Tibial artery (tissue), 4 donors: ENCODE measurements around the gene MAST4.

Experiments
- DNase-seq, 2 donors: peaks; one replicate each; pipeline ENCODE4 v3.0.0-alpha.2; 2019
- H3K27ac ChIP-seq, 2 donors: fragments of 200-600 bp; sonication (generic) in 1 of 2; 1 replicate in 1 of 2; 2 replicates in 1 of 2; pipeline ENCODE4 v1.5.1; 2018 to 2019; ENCODE audit warnings: mild to moderate bottlenecking in 1 of 2
- H3K27me3 ChIP-seq, 2 donors: fragments of 200-600 bp; sonication (generic) in 1 of 2; one replicate each; pipeline versions ENCODE4 v1.5.1 to v1.6.0; 2016 to 2019
- H3K36me3 ChIP-seq, 3 donors: fragments of 200-600 bp; sonication (generic) in 2 of 3; one replicate each; pipeline ENCODE4 v1.5.1; 2016 to 2019; ENCODE audit warnings: mild to moderate bottlenecking in 2 of 3
- H3K4me1 ChIP-seq, 4 donors: fragments of 200-600 bp; sonication (generic) in 2 of 4; 1 replicate in 3 of 4; 2 replicates in 1 of 4; pipeline ENCODE4 v1.5.1; 2016 to 2019
- H3K4me3 ChIP-seq, 2 donors: fragments of 200-600 bp; sonication (generic) in 1 of 2; 1 replicate in 1 of 2; 2 replicates in 1 of 2; pipeline ENCODE4 v1.5.1; 2018 to 2019; ENCODE audit warnings: mild to moderate bottlenecking in 2 of 2
- H3K9me3 ChIP-seq, 3 donors: fragments of 200-600 bp; sonication (generic) in 1 of 3; one replicate each; pipeline ENCODE4 v1.5.1; 2016 to 2019
- intact Hi-C: fragments of 100-400 bp; cut with DNase I; formaldehyde crosslinking; loops from one replicate; pipeline ENCODE4 v1.15.0; 2023; ENCODE audit warnings: low total_unique reads
- TF ChIP-seq, protein P1 (sequence below), 2 experiments: fragments of 200-600 bp in 1 of 2; fragments of 450-650 bp in 1 of 2; IDR thresholded peaks; one replicate each; pipeline ENCODE4 v1.5.1; 2017 to 2019; ENCODE audit warnings: antibody characterized with exemption in 2 of 2, mild to moderate bottlenecking in 1 of 2, moderate library complexity in 1 of 2

MAST4 gene

DNA sequence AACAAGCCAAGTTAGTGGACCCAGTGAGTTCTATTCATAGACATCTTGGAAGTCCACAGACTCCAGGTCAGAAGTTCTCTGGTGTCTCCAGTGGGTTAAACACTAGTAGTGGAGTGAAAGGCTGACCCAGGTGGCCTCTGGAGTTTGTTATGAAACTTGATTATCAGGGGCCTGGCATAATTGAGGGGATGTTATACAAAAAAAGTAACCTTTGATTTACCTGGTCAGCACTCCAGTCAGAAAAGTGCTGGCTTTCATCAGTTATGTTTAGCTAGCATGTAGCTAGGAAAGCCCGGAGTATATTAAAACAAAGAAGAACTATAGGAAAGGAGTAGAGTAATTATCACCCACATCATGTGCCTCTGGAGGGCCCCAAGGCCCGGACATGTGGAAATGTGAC lies 429.3 kb downstream of the MAST4 start:
- no peaks in the 10 kb centered on the region for H3K36me3 ChIP-seq
- H3K27me3 ChIP-seq: no peaks in the 10 kb centered on the region
- peaks cover 0 to 34% (median 14%) of the 10 kb centered on the region in 4 donors for H3K4me1 ChIP-seq
- no peaks in the 10 kb centered on the region for H3K9me3 ChIP-seq
- intact Hi-C loops: no loop called here
- DNase-seq: no peak
- no peak overlapping the region for H3K27ac ChIP-seq
- TF ChIP-seq, protein P1, sequence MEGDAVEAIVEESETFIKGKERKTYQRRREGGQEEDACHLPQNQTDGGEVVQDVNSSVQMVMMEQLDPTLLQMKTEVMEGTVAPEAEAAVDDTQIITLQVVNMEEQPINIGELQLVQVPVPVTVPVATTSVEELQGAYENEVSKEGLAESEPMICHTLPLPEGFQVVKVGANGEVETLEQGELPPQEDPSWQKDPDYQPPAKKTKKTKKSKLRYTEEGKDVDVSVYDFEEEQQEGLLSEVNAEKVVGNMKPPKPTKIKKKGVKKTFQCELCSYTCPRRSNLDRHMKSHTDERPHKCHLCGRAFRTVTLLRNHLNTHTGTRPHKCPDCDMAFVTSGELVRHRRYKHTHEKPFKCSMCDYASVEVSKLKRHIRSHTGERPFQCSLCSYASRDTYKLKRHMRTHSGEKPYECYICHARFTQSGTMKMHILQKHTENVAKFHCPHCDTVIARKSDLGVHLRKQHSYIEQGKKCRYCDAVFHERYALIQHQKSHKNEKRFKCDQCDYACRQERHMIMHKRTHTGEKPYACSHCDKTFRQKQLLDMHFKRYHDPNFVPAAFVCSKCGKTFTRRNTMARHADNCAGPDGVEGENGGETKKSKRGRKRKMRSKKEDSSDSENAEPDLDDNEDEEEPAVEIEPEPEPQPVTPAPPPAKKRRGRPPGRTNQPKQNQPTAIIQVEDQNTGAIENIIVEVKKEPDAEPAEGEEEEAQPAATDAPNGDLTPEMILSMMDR (IDR thresholded peaks at IDR 0.05): no peak
- H3K4me3 ChIP-seq: no peak overlapping the region

DNA sequence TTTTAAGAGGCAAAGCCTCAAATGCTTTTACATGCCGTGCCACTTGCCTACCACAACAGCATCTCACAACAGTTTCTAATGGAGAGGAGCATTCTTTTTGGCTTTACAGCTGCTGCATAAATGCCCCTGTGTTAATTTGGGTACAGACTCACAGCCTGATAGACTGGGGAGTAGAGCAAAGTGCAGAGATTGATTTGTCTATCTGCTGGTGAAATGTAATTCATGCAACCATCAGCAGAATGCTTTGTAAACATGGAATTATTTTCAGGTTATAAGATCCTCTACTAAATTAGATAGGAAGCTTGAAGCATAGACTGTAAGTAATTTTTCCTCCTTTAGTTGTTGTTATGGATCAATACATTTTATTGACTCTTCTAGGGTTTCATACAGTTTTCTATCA lies 430.1 kb downstream of the MAST4 start:
- Histone ChIP-seq H3K27ac (no peak overlapping the region), H3K36me3 (no peaks in the 10 kb centered on the region), H3K4me1 (peaks cover 0 to 34% (median 12%) of the 10 kb centered on the region in 4 donors), H3K9me3 (no peaks in the 10 kb centered on the region), H3K4me3 (no peak overlapping the region), H3K27me3 (no peaks in the 10 kb centered on the region)
- intact Hi-C loops: no loop called here
- DNase-seq: no peak
- TF ChIP-seq, protein P1 (IDR thresholded peaks at IDR 0.05): no peak

DNA sequence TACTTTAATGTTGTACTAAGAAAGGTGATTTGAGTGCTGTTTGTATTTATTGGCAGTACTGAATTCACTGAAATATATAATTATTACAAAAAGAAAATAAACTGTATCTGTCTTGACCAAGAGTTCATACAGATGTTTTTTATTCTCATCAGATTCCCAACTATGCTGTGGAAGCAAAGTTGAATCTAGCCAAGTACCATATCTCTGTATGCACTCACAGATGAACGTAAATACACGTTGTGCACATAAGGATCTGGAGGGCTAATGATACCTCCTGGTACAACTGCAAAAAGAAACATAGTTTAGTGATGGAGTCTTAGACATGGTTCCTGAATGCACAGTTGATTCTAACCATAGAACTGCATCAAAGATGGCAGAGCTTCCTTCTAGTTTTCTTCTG lies 431.0 kb downstream of the MAST4 start:
- H3K4me1 ChIP-seq: peaks cover 0 to 34% (median 17%) of the 10 kb centered on the region in 4 donors
- H3K4me3 ChIP-seq: no peak overlapping the region
- H3K27me3 ChIP-seq: no peaks in the 10 kb centered on the region
- no peaks in the 10 kb centered on the region for H3K9me3 ChIP-seq
- H3K36me3 ChIP-seq: no peaks in the 10 kb centered on the region
- TF ChIP-seq, protein P1 (IDR thresholded peaks at IDR 0.05): no peak
- intact Hi-C loops: no loop called here
- H3K27ac ChIP-seq: no peak overlapping the region
- no peak for DNase-seq

DNA sequence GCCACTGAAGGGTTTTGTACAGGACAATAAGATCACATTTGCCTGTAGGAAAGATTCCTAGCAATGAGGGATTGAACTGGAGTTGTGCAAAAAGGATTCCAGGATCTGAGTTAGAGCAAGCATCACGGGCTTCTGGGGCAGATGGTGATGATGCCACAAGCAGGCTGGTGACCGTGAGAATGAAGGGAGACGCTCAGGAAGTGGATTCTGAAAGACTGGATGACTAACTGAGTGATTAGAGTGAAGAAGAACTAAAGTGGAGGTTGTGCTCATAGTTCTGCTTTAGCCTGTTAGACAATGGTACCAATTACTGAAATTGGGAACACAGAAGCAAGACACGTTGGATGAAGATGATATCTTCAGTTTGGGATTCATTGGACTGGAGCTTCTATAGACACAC lies 432.2 kb downstream of the MAST4 start:
- no peak for DNase-seq
- TF ChIP-seq, protein P1 (IDR thresholded peaks at IDR 0.05): no peak
- peaks cover 0 to 41% (median 18%) of the 10 kb centered on the region in 4 donors for H3K4me1 ChIP-seq

DNA sequence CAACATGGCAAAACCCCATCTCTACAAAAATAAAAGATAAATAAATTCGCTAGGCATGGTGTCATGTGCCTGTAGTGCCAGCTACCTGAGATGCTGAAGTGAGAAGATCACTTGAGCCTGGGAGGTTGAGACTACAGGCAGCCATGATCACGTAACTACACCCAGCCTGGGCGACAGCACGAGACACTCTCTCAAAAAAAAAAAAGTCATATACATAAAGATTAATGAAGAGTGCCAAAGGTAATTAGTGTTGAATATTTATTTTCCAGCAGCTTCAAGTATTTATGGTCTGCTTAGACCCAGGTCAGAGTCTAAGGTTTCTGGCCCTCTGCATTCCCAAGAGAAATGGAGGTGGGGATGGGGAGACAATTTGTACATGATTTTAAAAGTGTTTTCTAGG lies 432.7 kb downstream of the MAST4 start:
- H3K27ac ChIP-seq: no peak overlapping the region
- peaks cover 0 to 46% (median 22%) of the 10 kb centered on the region in 4 donors for H3K4me1 ChIP-seq
- TF ChIP-seq, protein P1 (IDR thresholded peaks at IDR 0.05): no peak

More for the DNA sequence above, 432.2 kb downstream of the MAST4 start:
- Histone ChIP-seq H3K27me3 (no peaks in the 10 kb centered on the region), H3K36me3 (no peaks in the 10 kb centered on the region), H3K4me3 (no peak overlapping the region), H3K9me3 (no peaks in the 10 kb centered on the region), H3K27ac (no peak overlapping the region)
- intact Hi-C loops: no loop called here

DNA sequence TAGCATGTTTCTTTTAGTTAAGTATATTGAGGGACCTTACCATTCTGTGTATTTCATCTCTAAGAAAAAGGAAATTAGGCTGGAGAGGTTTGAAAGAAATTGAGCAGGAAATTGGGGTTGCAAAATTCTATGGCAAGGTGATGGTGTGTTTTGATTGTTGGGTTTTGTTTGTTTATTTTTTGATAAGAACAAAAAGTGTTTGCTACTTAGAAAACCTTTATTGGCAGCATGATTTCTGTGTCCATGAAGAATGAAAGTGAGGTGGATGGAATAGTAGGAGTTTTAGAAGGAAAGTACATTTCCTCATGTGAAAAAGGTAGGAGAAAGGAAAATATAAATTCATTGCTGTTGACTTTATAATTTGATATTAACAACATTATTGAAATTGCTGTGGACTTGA lies 433.3 kb downstream of the MAST4 start:
- DNase-seq: no peak
- H3K9me3 ChIP-seq: no peaks in the 10 kb centered on the region
- intact Hi-C loops: no loop called here
- H3K36me3 ChIP-seq: no peaks in the 10 kb centered on the region
- no peaks in the 10 kb centered on the region for H3K27me3 ChIP-seq
- TF ChIP-seq, protein P1 (IDR thresholded peaks at IDR 0.05): no peak
- no peak overlapping the region for H3K27ac ChIP-seq
- no peak overlapping the region for H3K4me3 ChIP-seq
- peaks cover 0 to 52% (median 22%) of the 10 kb centered on the region in 4 donors for H3K4me1 ChIP-seq

More for the DNA sequence above, 432.7 kb downstream of the MAST4 start:
- no peaks in the 10 kb centered on the region for H3K27me3 ChIP-seq
- H3K9me3 ChIP-seq: no peaks in the 10 kb centered on the region
- intact Hi-C loops: no loop called here
- H3K4me3 ChIP-seq: no peak overlapping the region
- no peak for DNase-seq
- H3K36me3 ChIP-seq: no peaks in the 10 kb centered on the region
